SK-N-SH treated with all-trans-retinoic acid at 6 μM for 48 hours (cell line): Measurements from ENCODE around the gene GTF3C2.

Source experiments
- ARNTL ChIP-seq: fragments of 450-650 bp; formaldehyde crosslinking; IDR thresholded peaks from 2 replicates; pipeline ENCODE4 v1.5.0; 2020; ENCODE audit warnings: low read depth, mild to moderate bottlenecking, moderate library complexity, borderline replicate concordance
- POU6F1 ChIP-seq: fragments of 250-450 bp; sonication (Bioruptor Pico); IDR thresholded peaks from 2 replicates; pipeline ENCODE4 v1.8.0; 2021; ENCODE audit warnings: low read depth, mild to moderate bottlenecking, moderate library complexity, borderline replicate concordance
- PPARA ChIP-seq: fragments of 250-450 bp; sonication (Bioruptor Pico); IDR thresholded peaks from 2 replicates; pipeline ENCODE4 v1.5.0; 2020; ENCODE audit warnings: mild to moderate bottlenecking, borderline replicate concordance
- ZFP3 ChIP-seq: fragments of 250-450 bp; sonication (Bioruptor Pico); IDR thresholded peaks from 2 replicates; pipeline ENCODE4 v1.5.0; 2020; ENCODE audit warnings: mild to moderate bottlenecking, moderate library complexity
- ZNF8 ChIP-seq: fragments of 450-650 bp; formaldehyde crosslinking; IDR thresholded peaks from 2 replicates; pipeline ENCODE4 v1.5.0; 2020; ENCODE audit warnings: mild to moderate bottlenecking, moderate library complexity

GRCh38 chr2:27298391-27299080 is 58.0 kb downstream of the GTF3C2 start:
- no peak for TF ChIP-seq ARNTL
- TF ChIP-seq ZNF8 (CRISPR knock-in tag) = no peak
- no peak for TF ChIP-seq POU6F1
- TF ChIP-seq PPARA (CRISPR knock-in tag) = no peak
- no peak for TF ChIP-seq ZFP3 (CRISPR knock-in tag)
